HPDE6-E6E7 (cell line): Measurements from ENCODE around the gene DNAJC16.
"Not testable (repeated sequence)": the region's sequence is repeated elsewhere in the genome, so short reads cannot be mapped to it uniquely, and the experiment has no call there.

Experiments
- DNase-seq: peaks from one replicate; pipeline ENCODE4 v3.0.0; 2011; ENCODE audit warnings: missing footprints; ENCODE audit errors: extremely low spot score

DNAJC16 gene

GRCh38 chr1:15526490-15527339, at the start of gene DNAJC16:
TSS of gene DNAJC16 (plus strand) at chr1:15526848. CDS start at chr1:15529106, 2,258 bp downstream.
- peak; percentile 93 for DNase-seq

- DNase-seq, result no peak
These were observed 49.7 kb upstream of the DNAJC16 start for GRCh38 chr1:15476927-15477326.

GRCh38 chr1:15477646-15478212, 48.9 kb upstream of the DNAJC16 start:
- DNase-seq, result no peak

- DNase-seq, result no peak
These were observed 46.8 kb upstream of the DNAJC16 start for GRCh38 chr1:15479654-15480347.

- not testable (repeated sequence) for DNase-seq
These were observed 44.2 kb upstream of the DNAJC16 start for GRCh38 chr1:15482455-15482854.

GRCh38 chr1:15482983-15483543, 43.6 kb upstream of the DNAJC16 start:
- DNase-seq, result not testable (repeated sequence)

GRCh38 chr1:15483971-15484370, 42.7 kb upstream of the DNAJC16 start:
- DNase-seq, result no peak

GRCh38 chr1:15484443-15484842, 42.2 kb upstream of the DNAJC16 start:
- not testable (repeated sequence) for DNase-seq

- no peak for DNase-seq
These were observed 41.0 kb upstream of the DNAJC16 start for GRCh38 chr1:15485636-15486035.

GRCh38 chr1:15486844-15487610, 39.6 kb upstream of the DNAJC16 start:
- not testable (repeated sequence) for DNase-seq

- no peak for DNase-seq
These were observed 38.3 kb upstream of the DNAJC16 start for GRCh38 chr1:15488371-15488770.

- no peak for DNase-seq
These were observed 37.5 kb upstream of the DNAJC16 start for GRCh38 chr1:15489052-15489736.

- not testable (repeated sequence) for DNase-seq
These were observed 35.6 kb upstream of the DNAJC16 start for GRCh38 chr1:15491010-15491409.

GRCh38 chr1:15492596-15492995, 34.1 kb upstream of the DNAJC16 start:
- no peak for DNase-seq

- no peak for DNase-seq
These were observed 32.7 kb upstream of the DNAJC16 start for GRCh38 chr1:15493869-15494390.

GRCh38 chr1:15500184-15501178, 26.2 kb upstream of the DNAJC16 start:
- DNase-seq, result no peak

- peak; percentile 63 for DNase-seq
These were observed 25.2 kb upstream of the DNAJC16 start for GRCh38 chr1:15501208-15502032.

GRCh38 chr1:15504436-15504835, 22.2 kb upstream of the DNAJC16 start:
- DNase-seq, result no peak
